ENCODE results near the gene LMO1. TPM values are rescaled to one million over a fixed set of nuclear protein-coding genes. Genes with fewer than 3 reads are reported as not detected.

LMO1 gene
- total RNA-seq, 1 experiment from 2014 or later, result 0.27 TPM

- ChIA-PET RAD21 (ENCODE audit: low non-redundant PET in 1 of 2, low total read pairs in 2 of 2, uncharacterized antibody in 2 of 2, unreplicated experiment in 2 of 2) (no interaction called here), POLR2A (no interaction called here), CTCF (interaction anchor here (0.8 to 2.0 kb wide), 2 partner anchors 11 to 336 kb away, joined by 3 to 5 read pairs; no protein-coding TSS in a partner anchor)
- Histone ChIP-seq H3K36me3 (ENCODE audit: control insufficient read depth in 1 of 2, insufficient read depth in 2 of 2, low read length in 2 of 2) (no peaks in the 10 kb centered on the region), H3K79me2 (ENCODE audit: insufficient read depth, low read length) (no peaks in the 10 kb centered on the region), H3K27ac (ENCODE audit: low read depth, low read length) (no peak overlapping the region), H2AFZ (ENCODE audit: low read depth, low read length, poor library complexity, severe bottlenecking) (no peak overlapping the region), H3K9ac (ENCODE audit: low read length) (no peak overlapping the region), H3K27me3 (ENCODE audit: insufficient read depth, low read length) (no peaks in the 10 kb centered on the region), H3K4me2 (ENCODE audit: low read length) (no peak overlapping the region), H3K9me2 (ENCODE audit: insufficient read depth) (no peaks in the 10 kb centered on the region), H4K20me1 (ENCODE audit: insufficient read depth) (no peaks in the 10 kb centered on the region), H3K9me3 (ENCODE audit: control insufficient read depth in 1 of 2, insufficient read depth in 1 of 2, low read depth in 1 of 2, low read length in 2 of 2) (no peaks in the 10 kb centered on the region), H3K4me3 (replicated peaks in 1 of 2; ENCODE audit: low read depth in 1 of 2, low read length in 2 of 2) (no peak overlapping the region), H3K4me1 (ENCODE audit: control insufficient read depth in 1 of 2, insufficient read depth in 2 of 2, low read length in 2 of 2) (peaks cover 9 to 14% of the 10 kb centered on the region in 2 experiments; a peak in 3 of 4 replicates)
- intact Hi-C loops (cut with micrococcal nuclease), result no loop called here
- no TSS peak for BruUV-seq (replicated peaks)
- ATAC-seq, result no peak
- no peak for TF ChIP-seq ZBTB33 (IDR thresholded peaks at IDR 0.05; ENCODE audit: extremely low read depth, insufficient replicate concordance, low read length)
- no peak for TF ChIP-seq EZH2phosphoT487 (IDR thresholded peaks at IDR 0.05; ENCODE audit: borderline replicate concordance)
- TF ChIP-seq REST (IDR thresholded peaks at IDR 0.05; ENCODE audit: low read depth), result no peak
- TF ChIP-seq POLR2AphosphoS5 (IDR thresholded peaks at IDR 0.05; ENCODE audit: low read depth, low read length), result no peak
- DNase-seq (ENCODE audit: low read depth, low spot score), result no peak
Measured at GRCh38 chr11:8230921-8231847, 32.5 kb downstream of the LMO1 start.

Measured in HCT116 (cell line).